RWPE2 (cell line): Measurements from ENCODE around the gene PLEKHA4.
A peak's percentile ranks its signal among the peaks of the same experiment; 100 is the strongest.
"Not testable (repeated sequence)": the region's sequence is repeated elsewhere in the genome, so short reads cannot be mapped to it uniquely, and the experiment has no call there.

Source experiments
- ATAC-seq: fragments of 200-7000 bp; cut with Tn5 transposase; 3 replicates; pipeline ENCODE4 v1.9.1; 2021; ENCODE audit warnings: low read depth
- DNase-seq: peaks from one replicate; pipeline ENCODE4 v3.0.0-alpha.2; 2020; ENCODE audit warnings: low spot score
- H3K27ac ChIP-seq: fragments of 450-650 bp; 2 replicates; pipeline ENCODE4 v1.5.1; 2017; ENCODE audit warnings: mild to moderate bottlenecking; ENCODE audit not compliant: poor library complexity, severe bottlenecking
- H3K27me3 ChIP-seq: fragments of 250-450 bp; sonication (Bioruptor Pico); 2 replicates; pipeline ENCODE4 v1.5.1; 2021; ENCODE audit warnings: mild to moderate bottlenecking, moderate library complexity; ENCODE audit not compliant: insufficient read depth, poor library complexity, severe bottlenecking
- H3K36me3 ChIP-seq: fragments of 250-450 bp; sonication (Bioruptor Pico); 2 replicates; pipeline ENCODE4 v1.5.1; 2020; ENCODE audit warnings: low read depth, mild to moderate bottlenecking, moderate library complexity
- H3K4me1 ChIP-seq: fragments of 250-450 bp; sonication (Bioruptor Pico); 2 replicates; pipeline ENCODE4 v1.5.1; 2021; ENCODE audit warnings: mild to moderate bottlenecking, moderate library complexity; ENCODE audit not compliant: insufficient read depth, poor library complexity, severe bottlenecking
- H3K4me3 ChIP-seq: fragments of 250-450 bp; sonication (Bioruptor Pico); 2 replicates; pipeline ENCODE4 v1.5.1; 2021; ENCODE audit warnings: mild to moderate bottlenecking, moderate library complexity; ENCODE audit not compliant: severe bottlenecking
- H3K9me3 ChIP-seq: fragments of 250-450 bp; sonication (Bioruptor Pico); 2 replicates; pipeline ENCODE4 v1.5.1; 2021; ENCODE audit warnings: mild to moderate bottlenecking, moderate library complexity; ENCODE audit not compliant: severe bottlenecking
- CTCF ChIP-seq: fragments of 450-650 bp; IDR thresholded peaks from one replicate; pipeline ENCODE4 v1.5.1; 2017; ENCODE audit warnings: mild to moderate bottlenecking, moderate library complexity; ENCODE audit not compliant: poor library complexity, severe bottlenecking

PLEKHA4 gene

GRCh38 chr19:48878196-48879024 is 10.0 kb upstream of the PLEKHA4 start:
- Histone ChIP-seq H3K4me3 (no peak overlapping the region), H3K27ac (no peak overlapping the region), H3K4me1 (peaks cover 16% of the 10 kb centered on the region), H3K36me3 (peaks cover 44% of the 10 kb centered on the region), H3K9me3 (peaks cover 2% of the 10 kb centered on the region), H3K27me3 (no peaks in the 10 kb centered on the region)
- ATAC-seq: no peak
- TF ChIP-seq CTCF: no peak
- DNase-seq: no peak

DNA sequence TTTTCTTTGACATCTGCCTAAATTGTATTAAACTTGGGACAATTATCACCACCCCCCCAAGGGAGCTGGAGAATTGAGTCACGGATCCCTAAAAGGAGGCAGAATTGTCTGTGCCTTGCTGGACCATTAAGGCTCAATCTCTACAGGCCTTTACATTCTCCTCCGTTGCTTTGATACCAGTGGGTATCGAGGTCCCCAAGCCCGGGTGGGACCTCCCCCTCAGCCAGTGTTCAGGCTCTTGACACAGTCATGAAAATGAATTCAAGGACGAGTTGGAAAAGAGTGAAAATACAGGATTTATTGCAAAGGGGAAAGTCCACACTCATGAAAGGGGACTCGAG is 9.4 kb upstream of the PLEKHA4 start:
- Histone ChIP-seq H3K4me3 (no peak overlapping the region), H3K9me3 (peaks cover 2% of the 10 kb centered on the region), H3K36me3 (peaks cover 49% of the 10 kb centered on the region), H3K27ac (no peak overlapping the region), H3K27me3 (no peaks in the 10 kb centered on the region), H3K4me1 (peaks cover 16% of the 10 kb centered on the region)
- ATAC-seq (no peak), DNase-seq (no peak)
- TF ChIP-seq CTCF: no peak

DNA sequence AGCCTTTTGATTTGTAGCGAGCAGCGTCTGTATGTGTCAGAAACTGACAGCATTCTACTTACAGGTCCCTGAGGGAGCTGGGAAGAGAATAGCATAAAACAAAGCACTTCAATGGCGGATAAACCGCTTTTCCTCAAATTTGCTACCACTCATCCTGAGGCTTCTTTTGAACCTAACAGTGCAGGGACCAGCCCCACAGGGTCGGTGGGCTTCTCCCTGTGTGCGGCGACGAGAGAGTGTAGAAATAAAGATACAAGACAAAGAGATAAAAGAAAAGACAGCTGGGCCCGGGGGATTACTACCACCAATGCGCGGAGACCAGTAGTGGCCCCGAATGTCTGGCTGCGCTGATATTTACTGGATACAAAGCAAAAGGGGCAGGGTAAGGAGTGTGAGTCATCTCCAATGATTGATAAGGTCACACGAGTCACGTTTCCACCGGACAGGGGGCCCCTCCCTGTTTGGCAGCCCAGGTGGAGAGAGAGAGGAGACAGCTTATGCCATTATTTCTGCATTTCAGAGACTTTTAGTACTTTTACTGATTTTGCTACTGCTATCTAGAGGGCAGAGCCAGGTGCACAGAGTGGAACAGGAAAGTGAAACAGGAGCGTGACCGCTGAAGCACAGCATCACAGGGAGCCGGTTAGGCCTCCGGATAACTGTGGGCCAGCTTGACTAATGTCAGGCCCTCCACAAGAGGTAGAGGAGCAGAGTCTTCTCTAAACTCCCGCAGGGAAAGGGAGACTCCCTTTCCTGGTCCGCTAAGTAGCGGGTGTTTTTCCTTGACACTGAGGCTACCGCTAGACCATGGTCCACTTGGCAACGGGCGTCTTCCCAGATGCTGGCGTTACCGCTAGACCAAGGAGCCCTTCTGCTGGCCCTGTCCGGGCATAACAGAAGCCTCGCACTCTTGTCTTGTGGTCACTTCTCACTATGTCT is 7.9 kb upstream of the PLEKHA4 start:
- not testable (repeated sequence) for H3K9me3 ChIP-seq, DNase-seq, ATAC-seq, H3K27me3 ChIP-seq
- Histone ChIP-seq H3K27ac (peak overlapping the region; percentile 91), H3K36me3 (peaks cover 53% of the 10 kb centered on the region), H3K4me1 (peaks cover 16% of the 10 kb centered on the region), H3K4me3 (peak overlapping the region; percentile 86)

DNA sequence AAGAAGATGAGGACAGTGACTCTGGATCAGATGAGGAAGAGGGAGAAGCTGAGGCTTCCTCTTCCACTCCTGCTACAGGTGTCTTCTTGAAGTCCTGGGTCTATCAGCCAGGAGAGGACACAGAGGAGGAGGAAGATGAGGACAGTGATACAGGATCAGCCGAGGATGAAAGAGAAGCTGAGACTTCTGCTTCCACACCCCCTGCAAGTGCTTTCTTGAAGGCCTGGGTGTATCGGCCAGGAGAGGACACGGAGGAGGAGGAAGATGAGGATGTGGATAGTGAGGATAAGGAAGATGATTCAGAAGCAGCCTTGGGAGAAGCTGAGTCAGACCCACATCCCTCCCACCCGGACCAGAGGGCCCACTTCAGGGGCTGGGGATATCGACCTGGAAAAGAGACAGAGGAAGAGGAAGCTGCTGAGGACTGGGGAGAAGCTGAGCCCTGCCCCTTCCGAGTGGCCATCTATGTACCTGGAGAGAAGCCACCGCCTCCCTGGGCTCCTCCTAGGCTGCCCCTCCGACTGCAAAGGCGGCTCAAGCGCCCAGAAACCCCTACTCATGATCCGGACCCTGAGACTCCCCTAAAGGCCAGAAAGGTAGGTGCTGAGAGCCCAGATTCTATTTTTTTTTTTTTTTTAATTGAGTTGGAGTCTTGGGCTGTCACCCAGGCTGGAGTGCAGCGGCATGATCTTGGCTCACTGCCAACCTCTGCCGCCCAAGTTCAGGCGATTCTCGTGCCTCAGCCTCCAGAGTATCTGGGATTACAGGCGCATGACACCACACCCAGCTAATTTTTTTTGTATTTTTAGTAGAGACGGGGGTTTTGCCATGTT is 6.1 kb upstream of the PLEKHA4 start:
- TF ChIP-seq CTCF: no peak
- ATAC-seq: peak; percentile 20
- Histone ChIP-seq H3K27me3 (no peaks in the 10 kb centered on the region), H3K27ac (peak overlapping the region; percentile 91), H3K4me3 (peak overlapping the region; percentile 86), H3K9me3 (no peaks in the 10 kb centered on the region), H3K4me1 (peaks cover 16% of the 10 kb centered on the region), H3K36me3 (peaks cover 53% of the 10 kb centered on the region)
- no peak for DNase-seq
